ENCODE data around the gene SLC2A2.
"Not testable (repeated sequence)": the region's sequence is repeated elsewhere in the genome, so short reads cannot be mapped to it uniquely, and the experiment has no call there.

Gene SLC2A2

DNA sequence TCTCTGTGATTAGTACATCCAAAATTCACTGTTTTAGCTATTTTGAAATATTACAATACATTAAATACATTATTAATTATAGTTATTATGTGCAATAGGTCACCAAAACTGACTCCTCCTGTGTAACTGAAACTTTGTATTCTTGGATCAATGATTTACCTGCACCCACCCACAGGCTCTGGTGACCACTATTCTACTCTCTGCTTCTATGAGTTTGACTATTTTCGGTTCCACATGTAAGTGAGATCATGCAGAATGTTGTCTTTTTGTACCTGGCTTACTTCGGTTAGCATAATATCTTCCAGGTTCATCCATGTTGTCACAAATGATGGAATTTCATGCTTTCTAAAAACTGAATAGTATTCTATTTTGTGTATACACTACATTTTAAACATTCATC is 43.8 kb downstream of the SLC2A2 start:
- no peaks in the 10 kb centered on the region for H3K36me3 ChIP-seq (ENCODE audit: insufficient read depth, low read length)
- H3K4me1 ChIP-seq (ENCODE audit: insufficient read depth, low read length): peaks cover 8% of the 10 kb centered on the region
- H3K9ac ChIP-seq (ENCODE audit: low read depth, low read length): no peak overlapping the region
- no peaks in the 10 kb centered on the region for H3K9me3 ChIP-seq (ENCODE audit: control insufficient read depth, insufficient read depth, low read length)

DNA sequence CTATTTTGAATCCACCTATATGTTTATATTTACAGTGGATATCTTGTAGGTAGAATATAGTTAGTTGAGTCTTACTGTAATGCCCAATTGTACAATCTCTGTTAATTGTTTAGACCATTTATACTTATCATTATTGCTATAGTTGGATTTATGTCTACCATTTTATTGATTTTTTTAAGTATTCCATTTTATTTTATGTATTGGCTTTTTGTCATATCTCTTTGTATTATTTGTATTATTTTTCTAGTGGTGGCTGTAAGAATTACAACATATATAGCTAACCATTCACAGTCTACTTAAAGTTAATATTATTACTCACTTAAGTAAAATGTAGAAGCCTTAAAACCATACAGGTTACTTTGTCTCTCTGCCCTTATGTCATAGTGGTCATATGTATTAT is 46.1 kb downstream of the SLC2A2 start:
- Histone ChIP-seq H3K36me3 (ENCODE audit: insufficient read depth, low read length) (no peaks in the 10 kb centered on the region), H3K4me1 (ENCODE audit: insufficient read depth, low read length) (peaks cover 9% of the 10 kb centered on the region), H3K9ac (ENCODE audit: low read depth, low read length) (no peak overlapping the region), H3K9me3 (ENCODE audit: control insufficient read depth, insufficient read depth, low read length) (no peaks in the 10 kb centered on the region)

DNA sequence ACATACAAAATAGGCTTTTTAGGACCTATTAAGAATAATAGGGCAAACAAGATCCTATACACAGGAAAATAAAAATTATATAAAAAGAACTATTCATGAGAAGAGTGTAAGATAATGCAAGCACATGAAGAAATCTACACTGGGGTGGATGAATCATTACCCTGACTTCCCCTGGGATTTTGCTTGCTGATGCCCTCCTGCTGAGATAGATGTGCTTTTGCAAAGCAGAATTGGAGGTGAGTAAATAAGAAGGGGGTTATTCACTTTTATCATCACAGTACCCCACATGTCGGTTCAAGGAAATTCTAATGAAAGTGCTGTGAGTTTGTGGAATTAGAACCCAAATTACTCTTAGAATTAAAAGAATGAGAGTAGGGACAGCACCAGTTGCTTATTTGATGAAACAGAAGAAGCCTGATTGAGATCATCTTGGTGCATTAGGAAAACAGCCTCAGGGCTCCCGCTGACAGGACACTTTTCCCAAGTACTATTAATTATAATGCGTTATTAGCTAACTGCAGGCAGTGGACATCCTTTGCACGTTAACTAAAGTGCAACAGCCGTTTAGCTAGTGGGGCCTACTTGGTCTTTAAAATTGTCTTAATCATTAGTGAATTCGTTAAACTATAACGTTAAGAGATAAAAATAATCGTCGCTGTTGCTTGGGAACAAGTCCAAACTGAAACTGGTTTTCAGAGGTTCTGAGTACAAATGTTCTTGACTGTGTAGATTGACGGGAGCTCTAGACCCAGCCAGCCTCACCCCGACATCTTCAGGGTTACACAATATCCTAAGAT is 48.4 kb downstream of the SLC2A2 start:
- H3K9me3 ChIP-seq (ENCODE audit: control insufficient read depth, insufficient read depth, low read length): no peaks in the 10 kb centered on the region
- H3K9ac ChIP-seq (ENCODE audit: low read depth, low read length): no peak overlapping the region
- H3K4me1 ChIP-seq (ENCODE audit: insufficient read depth, low read length): peaks cover 9% of the 10 kb centered on the region
- no peaks in the 10 kb centered on the region for H3K36me3 ChIP-seq (ENCODE audit: insufficient read depth, low read length)

DNA sequence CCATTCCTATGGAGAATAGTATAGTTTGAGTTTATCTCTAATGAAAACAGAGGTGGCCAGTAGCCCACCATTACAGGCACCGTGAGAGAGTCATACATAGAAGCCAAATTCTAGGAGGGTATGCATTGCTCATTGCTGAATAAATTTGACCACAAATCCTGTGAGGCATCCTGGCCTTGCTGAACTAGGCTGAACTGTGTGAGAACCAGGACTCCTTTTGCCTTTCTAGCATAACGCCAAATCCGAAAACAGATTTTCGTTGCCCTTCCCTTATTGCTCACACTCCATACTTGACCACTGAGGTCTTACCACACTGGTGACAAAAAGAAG is 50.4 kb downstream of the SLC2A2 start:
- H3K4me1 ChIP-seq (ENCODE audit: insufficient read depth, low read length): peaks cover 9% of the 10 kb centered on the region
- no peak overlapping the region for H3K9ac ChIP-seq (ENCODE audit: low read depth, low read length)
- no peaks in the 10 kb centered on the region for H3K9me3 ChIP-seq (ENCODE audit: control insufficient read depth, insufficient read depth, low read length)
- H3K36me3 ChIP-seq (ENCODE audit: insufficient read depth, low read length): no peaks in the 10 kb centered on the region

DNA sequence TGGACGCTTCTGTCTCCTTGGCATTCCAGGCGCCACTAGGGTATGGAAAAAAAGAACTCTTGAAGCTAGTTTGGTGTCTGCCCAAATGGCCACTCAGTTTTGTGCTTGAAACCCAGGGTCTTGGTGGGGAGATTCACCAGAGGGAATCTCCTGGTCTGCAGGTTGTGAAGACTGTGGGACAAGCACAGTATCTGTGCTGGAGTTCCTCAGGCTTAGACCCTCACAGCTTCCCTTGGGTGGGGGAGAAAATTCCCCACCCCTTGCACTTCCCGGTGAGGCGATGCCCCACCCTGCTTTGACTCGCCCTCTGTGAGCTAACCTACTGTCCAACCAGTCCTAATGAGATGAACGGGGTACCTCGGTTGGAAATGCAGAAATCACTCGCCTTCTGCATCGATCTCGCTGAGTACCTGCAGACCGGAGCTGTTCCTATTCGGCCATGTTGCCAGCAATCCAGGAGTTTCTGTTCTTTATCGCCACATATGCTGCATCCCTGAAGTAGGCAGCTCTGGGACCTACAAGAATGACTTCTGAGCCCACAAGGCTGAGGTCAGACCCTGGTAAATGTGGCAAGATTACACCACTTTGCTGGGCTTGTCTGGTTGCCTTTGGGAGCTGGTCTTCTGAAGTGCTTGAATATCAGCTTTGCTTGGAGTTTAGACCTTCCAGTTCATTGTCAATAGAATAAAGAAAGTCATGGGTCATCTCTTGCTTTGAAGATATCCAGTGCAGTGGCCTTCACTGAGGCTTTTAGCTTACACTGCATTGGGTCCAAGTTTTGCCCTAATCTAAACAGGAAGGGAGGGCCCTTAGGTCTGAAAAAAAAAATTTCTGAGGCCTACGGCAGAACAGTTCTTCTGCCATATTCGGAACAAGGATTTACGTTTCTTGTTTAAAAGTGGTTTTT is 51.0 kb downstream of the SLC2A2 start:
- H3K4me1 ChIP-seq (ENCODE audit: insufficient read depth, low read length): peaks cover 9% of the 10 kb centered on the region
- no peak overlapping the region for H3K9ac ChIP-seq (ENCODE audit: low read depth, low read length)
- no peaks in the 10 kb centered on the region for H3K9me3 ChIP-seq (ENCODE audit: control insufficient read depth, insufficient read depth, low read length)
- no peaks in the 10 kb centered on the region for H3K36me3 ChIP-seq (ENCODE audit: insufficient read depth, low read length)

DNA sequence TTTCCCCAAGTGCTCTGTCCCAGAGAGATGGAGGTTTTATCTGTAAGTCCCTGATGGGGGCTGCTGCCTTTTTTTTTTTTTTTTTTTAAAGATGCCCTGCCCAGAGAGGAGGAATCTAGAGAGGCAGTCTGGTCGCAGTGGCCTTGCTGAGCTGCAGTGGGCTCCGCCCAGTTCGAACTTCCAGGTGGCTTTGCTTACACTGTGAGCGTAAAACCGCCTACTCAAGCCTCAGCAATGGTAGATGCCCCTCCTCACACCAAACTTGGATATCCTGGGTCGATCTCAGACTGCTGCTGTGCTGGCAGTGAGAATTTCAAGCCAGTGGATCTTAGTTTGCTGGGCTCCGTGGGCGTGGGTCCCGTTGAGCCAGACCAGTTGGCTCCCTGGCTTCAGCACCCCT is 51.6 kb downstream of the SLC2A2 start:
- Histone ChIP-seq H3K36me3 (ENCODE audit: insufficient read depth, low read length) (no peaks in the 10 kb centered on the region), H3K4me1 (ENCODE audit: insufficient read depth, low read length) (peaks cover 9% of the 10 kb centered on the region), H3K9ac (ENCODE audit: low read depth, low read length) (no peak overlapping the region), H3K9me3 (ENCODE audit: control insufficient read depth, insufficient read depth, low read length) (no peaks in the 10 kb centered on the region)

DNA sequence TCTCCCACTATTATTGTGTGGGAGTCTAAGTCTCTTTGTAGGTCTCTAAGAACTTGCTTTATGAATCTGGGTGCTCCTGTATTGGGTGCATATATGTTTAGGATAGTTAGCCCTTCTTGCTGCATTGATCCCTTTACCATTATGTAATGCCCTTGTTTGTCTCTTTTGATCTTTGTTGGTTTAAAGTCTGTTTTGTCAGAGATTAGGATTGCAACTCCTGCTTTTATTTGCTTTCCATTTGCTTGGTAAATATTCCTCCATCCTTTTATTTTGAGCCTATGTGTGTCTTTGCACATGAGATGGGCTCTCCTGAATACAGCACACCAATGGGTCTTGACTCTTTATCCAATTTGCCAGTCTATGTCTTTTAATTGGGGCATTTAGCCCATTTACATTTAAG is 53.6 kb downstream of the SLC2A2 start:
- H3K4me1 ChIP-seq (ENCODE audit: insufficient read depth, low read length); H3K9me3 ChIP-seq (ENCODE audit: control insufficient read depth, insufficient read depth, low read length); H3K9ac ChIP-seq (ENCODE audit: low read depth, low read length); H3K36me3 ChIP-seq (ENCODE audit: insufficient read depth, low read length): not testable (repeated sequence)

DNA sequence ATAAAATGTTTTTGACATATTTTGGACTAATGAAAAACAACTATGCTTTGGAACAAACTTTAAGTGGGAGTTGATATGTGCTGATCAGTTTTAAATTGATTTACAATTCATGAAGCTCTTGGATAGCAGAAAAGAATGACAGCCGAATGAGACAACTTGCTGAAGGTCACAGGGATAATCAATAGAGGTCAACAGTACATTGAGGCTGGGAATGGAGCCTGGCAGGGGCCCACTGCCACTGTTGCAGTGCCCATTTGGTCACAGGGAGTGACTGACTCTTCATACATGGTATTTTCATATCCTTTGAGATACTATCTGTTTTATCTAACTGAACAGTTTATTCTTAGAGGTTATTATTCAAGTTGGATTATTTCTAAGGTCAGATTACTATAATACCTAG is 59.4 kb downstream of the SLC2A2 start:
- Histone ChIP-seq H3K36me3 (ENCODE audit: insufficient read depth, low read length) (no peaks in the 10 kb centered on the region), H3K4me1 (ENCODE audit: insufficient read depth, low read length) (no peaks in the 10 kb centered on the region), H3K9ac (ENCODE audit: low read depth, low read length) (no peak overlapping the region), H3K9me3 (ENCODE audit: control insufficient read depth, insufficient read depth, low read length) (no peaks in the 10 kb centered on the region)

DNA sequence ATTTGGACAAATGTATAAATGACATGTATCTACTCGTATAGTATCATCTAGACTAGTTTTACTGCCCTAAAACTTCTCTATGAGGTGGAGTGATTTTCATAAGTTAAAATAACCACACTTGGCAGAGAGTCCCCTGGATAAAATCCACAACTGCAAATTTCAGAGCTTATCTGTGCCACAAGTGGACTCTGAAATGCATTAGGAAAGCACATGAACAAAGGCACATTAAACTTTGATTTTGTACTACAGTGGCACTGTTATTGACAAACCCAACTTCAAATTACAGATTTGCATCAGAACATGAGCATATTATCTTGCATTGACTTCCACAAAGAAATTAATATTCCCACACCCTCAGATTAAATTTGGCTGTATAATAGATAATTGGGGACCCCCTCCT is 60.0 kb downstream of the SLC2A2 start:
- Histone ChIP-seq H3K4me1 (ENCODE audit: insufficient read depth, low read length) (no peaks in the 10 kb centered on the region), H3K9me3 (ENCODE audit: control insufficient read depth, insufficient read depth, low read length) (no peaks in the 10 kb centered on the region), H3K36me3 (ENCODE audit: insufficient read depth, low read length) (no peaks in the 10 kb centered on the region), H3K9ac (ENCODE audit: low read depth, low read length) (no peak overlapping the region)

DNA sequence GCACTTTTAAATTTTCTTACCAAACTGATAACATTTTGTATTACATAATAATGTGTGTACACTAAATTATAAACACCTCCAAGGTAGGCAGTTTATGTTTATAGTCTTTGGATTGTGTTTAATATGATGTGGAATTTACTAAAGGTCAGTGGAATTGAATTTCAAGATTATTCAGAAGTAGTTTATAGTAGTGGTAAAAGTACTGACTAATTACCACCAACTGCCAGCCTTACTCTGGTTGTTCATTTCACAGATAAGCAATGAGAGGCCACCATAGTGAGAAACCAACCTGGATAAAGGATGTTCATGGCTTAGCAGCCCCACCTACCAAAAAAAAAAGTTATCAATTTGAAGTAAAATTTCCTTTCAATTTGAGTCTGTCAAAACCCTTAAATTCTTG is 64.1 kb downstream of the SLC2A2 start:
- H3K9me3 ChIP-seq (ENCODE audit: control insufficient read depth, insufficient read depth, low read length): no peaks in the 10 kb centered on the region
- H3K36me3 ChIP-seq (ENCODE audit: insufficient read depth, low read length): no peaks in the 10 kb centered on the region
- no peaks in the 10 kb centered on the region for H3K4me1 ChIP-seq (ENCODE audit: insufficient read depth, low read length)
- no peak overlapping the region for H3K9ac ChIP-seq (ENCODE audit: low read depth, low read length)

DNA sequence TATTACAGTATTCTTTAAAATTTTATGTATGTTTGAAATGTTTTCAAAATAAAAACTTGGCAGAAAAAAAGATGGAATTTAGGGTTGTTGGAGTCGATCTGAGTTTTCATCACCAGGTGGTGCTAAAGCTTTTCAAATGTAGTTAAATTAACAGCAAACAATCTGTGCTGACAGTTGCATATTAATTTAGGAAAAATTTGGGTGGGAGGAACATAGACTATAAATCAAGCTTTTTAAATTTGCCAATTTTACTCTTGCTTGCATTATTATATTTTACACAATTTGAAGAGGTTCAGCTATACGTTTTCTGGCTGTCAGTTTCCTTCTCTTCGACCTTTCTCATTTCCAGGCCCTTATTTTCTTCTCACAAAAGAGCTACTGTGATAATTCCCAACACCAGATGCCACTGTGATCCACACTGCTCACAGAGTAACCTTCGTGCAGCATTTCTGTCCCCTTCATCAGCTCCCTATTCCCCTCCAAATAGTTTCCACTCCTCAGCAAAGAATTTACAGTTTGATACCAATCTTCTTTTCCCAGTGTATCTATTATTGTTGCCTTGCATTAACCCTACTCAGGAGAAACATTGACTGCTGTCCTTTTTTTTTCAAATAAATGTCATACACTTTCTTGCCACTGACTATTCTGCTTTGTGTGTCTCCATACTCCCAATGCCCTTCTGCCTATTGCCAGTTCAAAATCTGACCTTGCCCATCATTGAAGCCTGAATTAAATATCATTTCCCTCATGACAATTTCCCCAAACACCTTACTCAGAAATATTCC is 64.7 kb downstream of the SLC2A2 start:
- H3K36me3 ChIP-seq (ENCODE audit: insufficient read depth, low read length): no peaks in the 10 kb centered on the region
- no peaks in the 10 kb centered on the region for H3K9me3 ChIP-seq (ENCODE audit: control insufficient read depth, insufficient read depth, low read length)
- no peaks in the 10 kb centered on the region for H3K4me1 ChIP-seq (ENCODE audit: insufficient read depth, low read length)
- no peak overlapping the region for H3K9ac ChIP-seq (ENCODE audit: low read depth, low read length)

DNA sequence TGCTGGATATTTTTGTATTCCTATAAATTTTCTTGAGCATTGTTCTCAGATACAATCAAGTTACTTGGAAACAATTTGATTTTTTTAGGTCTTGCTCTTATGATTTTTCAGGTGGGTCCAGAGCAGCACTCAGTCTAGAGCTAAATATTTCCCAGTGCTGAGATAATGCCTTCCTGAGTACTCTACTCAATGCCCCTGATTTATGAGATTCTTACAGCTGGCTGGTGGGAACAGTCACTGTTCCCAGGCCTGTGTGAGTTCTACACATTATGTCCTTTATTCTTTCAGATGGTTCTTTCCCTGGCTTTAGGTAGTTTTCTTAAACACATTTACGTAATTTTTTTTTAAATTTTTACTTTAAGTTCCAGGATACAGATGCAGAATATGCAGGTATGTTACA is 67.1 kb downstream of the SLC2A2 start:
- no peaks in the 10 kb centered on the region for H3K9me3 ChIP-seq (ENCODE audit: control insufficient read depth, insufficient read depth, low read length)
- H3K4me1 ChIP-seq (ENCODE audit: insufficient read depth, low read length): no peaks in the 10 kb centered on the region
- H3K36me3 ChIP-seq (ENCODE audit: insufficient read depth, low read length): no peaks in the 10 kb centered on the region
- no peak overlapping the region for H3K9ac ChIP-seq (ENCODE audit: low read depth, low read length)

DNA sequence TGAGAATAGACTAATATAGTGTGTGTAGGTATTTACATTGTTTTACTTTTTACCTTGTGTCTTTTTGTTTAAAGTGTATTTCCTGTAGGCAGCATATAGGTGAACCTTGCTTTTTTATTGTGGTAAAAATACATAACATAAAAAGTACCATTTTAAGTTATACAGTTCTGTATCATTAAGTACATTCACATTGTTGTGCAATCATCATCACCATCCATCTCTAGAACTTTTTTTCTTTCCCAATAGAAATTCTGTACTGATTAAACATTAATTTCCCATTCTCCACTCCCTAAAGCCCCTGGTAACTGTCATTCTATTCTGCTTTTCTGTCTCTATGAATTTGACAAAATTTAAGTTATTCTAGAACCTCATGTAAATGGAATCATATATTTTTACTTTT is 69.9 kb downstream of the SLC2A2 start:
- H3K9ac ChIP-seq (ENCODE audit: low read depth, low read length): no peak overlapping the region
- H3K4me1 ChIP-seq (ENCODE audit: insufficient read depth, low read length): no peaks in the 10 kb centered on the region
- no peaks in the 10 kb centered on the region for H3K9me3 ChIP-seq (ENCODE audit: control insufficient read depth, insufficient read depth, low read length)
- H3K36me3 ChIP-seq (ENCODE audit: insufficient read depth, low read length): no peaks in the 10 kb centered on the region

DNA sequence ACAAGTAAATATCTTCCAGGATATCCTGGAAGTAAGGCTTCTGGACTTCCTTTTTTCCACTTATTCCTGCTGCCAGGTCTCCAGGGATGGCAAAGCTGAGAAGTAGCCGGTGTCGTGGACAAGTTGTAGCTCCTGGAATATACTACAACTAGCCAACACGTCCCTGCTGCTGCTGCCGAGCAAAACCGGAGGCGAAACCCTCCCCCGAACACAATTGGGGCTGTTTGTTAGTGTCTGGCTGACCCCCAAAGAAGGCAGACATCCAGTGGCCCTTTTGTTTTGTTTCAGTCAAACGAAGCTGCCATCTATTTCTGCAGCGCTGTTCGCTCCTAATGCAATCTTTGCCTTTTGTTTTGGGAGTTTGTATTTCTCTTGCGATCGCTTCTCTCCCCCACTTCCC is 72.8 kb downstream of the SLC2A2 start:
- Histone ChIP-seq H3K9me3 (ENCODE audit: control insufficient read depth, insufficient read depth, low read length) (no peaks in the 10 kb centered on the region), H3K36me3 (ENCODE audit: insufficient read depth, low read length) (no peaks in the 10 kb centered on the region), H3K9ac (ENCODE audit: low read depth, low read length) (no peak overlapping the region), H3K4me1 (ENCODE audit: insufficient read depth, low read length) (no peaks in the 10 kb centered on the region)
